HK-2 (cell line): ENCODE measurements around the gene SCG3.

Source experiments
- DNase-seq: peaks from one replicate; pipeline ENCODE4 v3.0.0-alpha.2; 2018; ENCODE audit not compliant: unreplicated experiment

The SCG3 gene

DNA sequence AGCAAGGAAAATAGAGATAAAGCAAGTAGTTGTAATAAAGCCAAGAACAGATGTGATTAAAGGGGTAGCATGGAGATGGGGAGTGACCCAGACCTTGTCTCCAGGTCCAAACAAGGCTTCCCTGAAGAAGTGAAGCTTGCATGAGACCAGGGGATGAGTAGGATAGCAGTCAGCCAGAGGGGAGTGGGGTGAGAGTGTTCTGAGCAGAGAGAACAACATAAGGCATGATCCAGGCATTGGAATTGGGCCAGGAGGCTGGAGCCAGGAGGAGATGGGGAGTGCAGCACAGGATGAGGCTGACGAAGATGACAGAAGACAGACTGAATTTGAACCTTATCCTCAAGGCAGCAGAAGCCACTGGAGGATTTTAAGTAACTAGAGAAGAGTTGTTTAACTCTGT, 77.3 kb downstream of the SCG3 start:
- no peak for DNase-seq

DNA sequence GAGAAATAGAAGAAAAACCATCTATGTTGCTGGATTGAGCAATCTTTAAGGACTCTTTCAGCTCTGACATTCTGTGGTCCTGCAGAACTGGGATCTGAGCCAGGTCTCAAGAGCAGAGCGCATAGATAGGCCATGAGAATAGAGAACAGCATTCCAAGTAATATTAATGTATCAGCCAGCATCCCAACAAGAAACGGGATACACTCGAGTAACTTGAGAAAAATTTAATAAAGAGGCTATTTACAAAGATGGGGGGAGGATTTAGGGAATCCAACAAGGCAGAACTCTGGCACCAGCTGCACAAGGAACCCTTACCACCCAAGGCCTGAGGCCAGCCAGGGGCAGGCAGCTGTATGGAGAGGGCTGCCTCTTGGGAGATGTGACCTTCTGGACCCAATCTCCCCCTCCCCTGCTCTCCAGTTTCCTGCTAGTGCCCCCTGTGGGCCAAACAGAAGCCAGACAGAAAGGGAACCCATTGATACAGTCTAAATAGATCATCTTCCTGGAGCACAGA, 78.3 kb downstream of the SCG3 start:
- DNase-seq = no peak

- DNase-seq = no peak
Measured at GRCh38 chr15:51760805-51761204, 79.5 kb downstream of the SCG3 start.

GRCh38 chr15:51765751-51766150, 84.4 kb downstream of the SCG3 start:
- no peak for DNase-seq

- no peak for DNase-seq
Measured at GRCh38 chr15:51766341-51766740, 85.0 kb downstream of the SCG3 start.

- DNase-seq = no peak
Measured at GRCh38 chr15:51768018-51768417, 86.7 kb downstream of the SCG3 start.
